ENCODE measurements around the gene ZBTB43.

Gene ZBTB43

DNA sequence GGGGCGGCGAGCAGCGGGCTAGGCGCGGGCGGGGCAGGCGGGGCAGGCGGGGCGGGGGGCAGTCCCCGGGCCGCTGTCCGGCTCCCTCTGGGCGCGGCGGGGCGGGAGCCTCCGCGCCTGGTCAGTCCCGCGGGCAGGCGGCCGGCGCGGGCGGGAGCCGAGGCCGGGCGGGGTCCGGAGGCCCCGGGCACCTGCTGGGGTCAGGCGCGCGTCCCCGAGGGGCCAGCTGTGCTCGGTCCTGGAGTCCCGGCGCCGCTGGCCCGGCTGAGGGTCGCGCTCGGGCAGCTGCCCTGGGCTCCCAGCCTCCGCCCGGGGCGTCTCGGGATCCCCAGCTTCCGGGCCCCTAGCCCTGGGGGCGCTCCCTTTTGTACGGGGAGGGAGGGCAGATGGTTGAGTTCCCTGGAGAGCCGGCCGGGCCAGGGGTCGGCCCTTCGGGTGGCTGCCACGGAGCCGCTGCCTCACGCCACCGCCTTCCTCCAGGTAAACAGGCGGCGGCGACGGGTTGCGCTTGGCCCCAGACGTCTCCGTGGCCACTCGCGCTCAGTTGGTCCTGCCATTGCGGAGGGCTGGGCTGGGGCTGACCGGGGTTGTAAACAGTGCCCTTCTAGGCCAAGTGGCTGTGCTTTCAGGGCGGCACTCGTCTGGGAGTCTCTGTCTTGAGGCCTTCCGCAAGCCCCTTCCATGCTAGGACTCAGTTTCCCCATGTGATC lies 56.1 kb downstream of the ZBTB43 start:
- no peak for FAIRE-seq

DNA sequence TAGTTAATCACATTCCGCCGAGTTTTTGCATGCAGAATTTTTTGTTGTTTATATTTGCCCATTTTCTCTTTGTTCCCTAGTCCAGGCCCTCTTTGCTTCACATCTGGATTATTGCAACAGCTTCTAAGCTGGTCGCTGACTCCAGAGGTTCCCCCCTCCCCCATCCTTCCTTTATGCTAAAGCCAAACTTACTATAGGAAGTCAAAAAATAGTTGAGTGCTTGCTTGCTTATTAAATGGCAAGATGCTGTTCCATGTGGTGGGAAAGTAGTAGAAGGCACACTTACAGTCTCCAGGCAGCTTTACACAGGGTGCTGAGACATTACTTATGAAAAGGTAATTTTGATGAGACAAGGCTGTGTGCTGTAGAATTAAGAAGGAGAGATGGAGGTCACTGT lies 56.9 kb downstream of the ZBTB43 start:
- no peak for FAIRE-seq

DNA sequence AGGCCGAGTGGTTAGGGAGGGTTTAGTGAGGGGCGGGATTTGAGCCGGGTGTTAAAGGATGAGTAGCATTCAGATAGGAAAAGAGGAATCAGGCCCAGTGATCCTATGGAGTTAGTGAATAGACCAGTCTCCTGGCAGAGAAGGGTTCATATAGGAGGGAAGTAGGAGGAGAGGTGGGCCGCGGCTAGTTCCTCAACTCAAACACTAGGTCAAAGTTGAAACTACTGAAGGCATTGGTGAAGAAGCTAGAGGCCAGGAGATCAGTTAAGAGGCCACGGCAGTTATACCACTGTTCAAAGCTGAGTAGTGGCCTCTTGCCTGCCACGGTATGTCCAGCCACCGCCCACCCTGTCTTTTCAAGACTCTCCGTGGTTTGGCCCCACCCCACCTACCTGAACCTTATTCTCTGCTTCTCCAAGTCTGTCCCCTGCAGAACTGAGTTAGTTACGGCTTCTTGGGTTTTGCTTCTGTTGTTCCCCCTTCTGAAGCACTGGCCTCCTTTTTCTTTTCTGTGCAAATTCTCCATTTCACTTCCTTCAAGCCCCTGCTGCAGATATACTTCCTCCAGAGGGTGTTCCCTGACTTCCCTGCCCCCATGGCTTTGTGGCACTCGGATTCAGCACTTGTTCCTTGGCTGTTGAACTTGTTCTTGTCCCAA lies 57.4 kb downstream of the ZBTB43 start:
- FAIRE-seq: no peak

DNA sequence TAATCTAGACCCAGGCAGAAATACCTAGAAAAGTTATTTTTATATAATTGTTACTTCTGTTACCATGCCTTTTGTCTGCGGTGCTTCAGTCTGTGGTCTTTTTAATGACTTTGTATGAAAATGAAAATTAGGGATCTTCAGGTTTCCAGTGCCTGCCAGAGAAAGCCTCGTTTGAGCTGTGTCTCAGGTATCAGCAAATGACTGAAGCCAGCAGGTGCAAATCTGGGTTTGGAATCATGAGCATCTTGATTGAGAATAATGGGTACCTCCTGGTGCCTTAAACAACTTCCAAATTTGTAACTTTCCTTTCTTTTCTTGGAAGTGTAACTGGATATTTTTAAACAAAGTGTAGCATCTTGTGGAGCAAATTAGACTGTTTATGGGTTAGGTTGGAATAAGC lies 59.9 kb downstream of the ZBTB43 start:
- FAIRE-seq: no peak

DNA sequence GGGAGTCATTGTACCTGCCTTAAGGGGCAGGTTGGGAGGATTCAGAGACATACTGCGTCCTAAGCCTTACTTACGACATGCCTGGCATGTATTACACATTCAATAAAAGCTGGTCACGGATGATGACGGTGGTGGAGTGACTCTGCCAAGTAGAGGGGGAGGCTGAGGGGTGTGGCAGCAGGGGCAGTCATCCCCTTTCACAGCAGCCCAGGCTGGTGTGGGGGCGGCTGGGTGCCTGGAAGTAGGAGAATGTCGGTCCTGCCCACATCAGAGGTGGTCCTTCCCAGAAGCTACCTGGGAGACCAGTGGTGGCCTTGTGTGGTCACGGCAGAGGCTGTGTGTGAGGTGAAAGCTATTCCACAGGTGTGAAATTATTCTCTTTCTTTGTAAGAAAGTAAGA lies 64.5 kb downstream of the ZBTB43 start:
- FAIRE-seq: no peak

DNA sequence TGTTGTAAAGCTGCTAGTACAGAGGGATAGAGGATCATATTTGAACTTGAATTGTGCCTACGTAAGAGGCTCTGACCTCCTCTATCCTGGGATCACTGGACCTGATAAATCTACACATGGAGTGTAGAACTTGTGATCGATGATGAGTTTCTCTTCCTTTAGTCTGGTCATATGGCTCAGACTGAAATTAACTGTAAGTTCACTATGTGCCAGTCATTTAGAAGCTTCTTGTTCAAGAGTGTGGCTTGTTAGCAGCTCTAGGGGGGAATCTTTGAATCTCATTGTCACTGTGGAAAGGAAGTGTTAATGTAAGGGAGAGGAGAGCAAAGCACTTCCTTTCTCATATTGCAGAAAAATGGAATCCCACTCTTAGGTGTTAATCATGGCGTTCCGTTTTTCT lies 67.7 kb downstream of the ZBTB43 start:
- FAIRE-seq: no peak

DNA sequence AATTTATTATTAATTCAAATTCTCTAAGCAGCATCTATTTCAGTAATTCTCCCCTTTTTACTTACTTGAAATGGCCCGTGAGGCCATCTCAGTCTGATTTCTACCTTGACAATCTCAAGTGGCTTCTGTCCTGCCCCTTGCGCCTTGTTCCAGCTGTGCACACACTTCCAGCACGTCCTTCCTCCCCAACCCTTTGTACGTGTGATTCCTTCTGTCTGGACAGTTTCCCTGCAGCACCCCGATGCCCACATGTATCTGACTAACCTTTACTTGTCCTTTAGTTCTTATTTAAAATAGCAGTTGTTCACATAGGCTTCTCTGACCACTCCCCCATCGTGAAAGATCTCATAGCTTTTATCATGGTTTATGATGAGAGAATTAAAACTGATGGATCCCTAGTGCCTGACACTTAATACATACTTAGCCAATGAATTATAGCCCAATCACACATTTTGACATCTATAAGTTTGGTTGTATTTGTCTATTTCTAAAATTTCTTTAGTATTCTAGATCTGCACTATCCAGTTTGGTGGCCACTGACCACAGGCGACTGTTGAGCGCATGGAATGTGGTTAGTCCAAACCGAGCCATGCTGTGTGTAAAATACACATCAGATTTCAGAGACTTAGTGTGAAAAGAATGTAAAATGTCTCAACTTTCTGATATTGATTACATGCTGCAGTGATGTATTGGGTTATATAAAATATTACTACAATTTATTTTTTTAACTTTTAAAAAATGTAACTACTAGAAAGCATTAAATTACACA lies 69.9 kb downstream of the ZBTB43 start:
- FAIRE-seq: no peak

DNA sequence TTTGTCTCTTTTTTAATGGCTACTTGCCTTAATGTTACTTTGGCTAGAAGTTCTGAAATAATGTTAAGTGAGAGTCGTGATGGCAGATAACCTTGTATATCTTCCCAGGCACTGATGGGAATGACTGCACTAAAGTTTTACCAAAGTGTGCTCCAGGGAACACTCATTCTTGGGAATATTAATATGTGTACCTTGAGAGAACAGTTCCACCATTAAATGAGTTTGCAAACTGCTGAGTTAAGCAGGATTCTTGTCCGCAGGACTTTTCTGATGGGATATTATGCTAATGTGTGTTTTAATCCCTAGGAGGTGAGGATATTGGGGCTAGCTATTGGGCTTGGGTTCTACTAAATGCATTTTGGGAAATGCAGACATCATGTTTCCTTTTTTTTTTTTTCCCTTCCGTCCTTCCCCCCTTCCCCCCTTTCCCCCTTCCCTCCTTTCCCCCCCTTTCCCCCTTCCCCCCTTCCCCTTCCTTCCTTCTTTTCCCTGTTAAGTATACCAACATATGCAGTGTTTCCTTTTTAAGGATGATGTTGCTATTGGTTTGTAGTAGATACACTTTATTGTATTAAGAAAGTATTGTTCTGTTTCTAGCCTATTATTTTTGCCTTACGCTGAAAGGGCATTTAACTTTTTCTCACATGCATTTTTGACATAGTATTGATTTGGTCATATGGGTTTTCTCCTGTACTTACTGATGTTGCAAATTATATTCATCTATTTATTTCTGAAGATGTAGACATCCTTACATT lies 71.1 kb downstream of the ZBTB43 start:
- no peak for FAIRE-seq

DNA sequence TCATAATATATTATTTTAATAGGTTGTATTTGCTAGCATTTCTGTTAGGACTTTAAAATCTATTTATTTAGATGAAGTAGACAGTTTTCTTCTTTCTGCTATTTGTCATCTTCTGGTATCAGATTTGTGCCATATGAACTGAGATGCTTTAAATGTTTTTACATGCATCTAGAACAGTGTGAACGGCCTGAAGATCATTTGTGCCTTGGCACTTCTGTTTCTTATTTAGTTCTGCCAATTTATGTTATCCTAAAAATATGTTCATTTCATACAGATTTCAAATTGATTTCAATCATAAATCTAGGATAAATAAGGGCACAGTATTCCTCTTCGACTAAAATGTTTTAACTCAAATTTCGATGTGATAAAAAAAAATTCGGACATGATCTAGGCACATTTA lies 71.7 kb downstream of the ZBTB43 start:
- FAIRE-seq: no peak

DNA sequence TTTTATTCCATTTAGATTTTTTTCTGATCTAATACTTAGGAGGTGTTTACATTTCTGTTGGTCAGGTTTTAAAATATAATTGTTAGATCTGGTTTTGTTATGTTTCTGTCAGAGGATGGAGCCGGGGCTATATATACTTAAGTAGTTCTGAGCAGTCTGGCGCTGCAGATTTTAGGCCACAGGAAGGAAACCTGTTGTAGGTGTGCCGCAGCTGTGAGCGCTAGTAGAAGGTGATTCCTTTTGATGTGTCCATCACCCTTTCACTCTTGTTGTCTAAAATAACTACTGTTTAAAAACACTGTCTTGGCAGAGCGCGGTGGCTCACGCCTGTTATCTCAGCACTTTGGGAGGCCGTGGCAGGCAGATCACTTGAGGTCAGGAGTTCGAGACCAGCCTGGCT lies 72.6 kb downstream of the ZBTB43 start:
- no peak for FAIRE-seq

DNA sequence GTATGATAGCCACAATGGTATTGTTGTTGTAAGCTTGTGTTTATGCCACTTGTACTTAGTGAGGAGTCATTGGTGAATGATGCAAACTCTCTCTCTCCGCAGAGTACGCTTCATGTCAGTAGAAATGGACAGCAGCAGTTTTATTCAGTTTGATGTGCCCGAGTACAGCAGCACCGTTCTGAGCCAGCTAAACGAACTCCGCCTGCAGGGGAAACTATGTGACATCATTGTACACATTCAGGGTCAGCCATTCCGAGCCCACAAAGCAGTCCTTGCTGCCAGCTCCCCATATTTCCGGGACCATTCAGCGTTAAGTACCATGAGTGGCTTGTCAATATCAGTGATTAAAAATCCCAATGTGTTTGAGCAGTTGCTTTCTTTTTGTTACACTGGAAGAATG lies 74.4 kb downstream of the ZBTB43 start:
- no peak for FAIRE-seq

DNA sequence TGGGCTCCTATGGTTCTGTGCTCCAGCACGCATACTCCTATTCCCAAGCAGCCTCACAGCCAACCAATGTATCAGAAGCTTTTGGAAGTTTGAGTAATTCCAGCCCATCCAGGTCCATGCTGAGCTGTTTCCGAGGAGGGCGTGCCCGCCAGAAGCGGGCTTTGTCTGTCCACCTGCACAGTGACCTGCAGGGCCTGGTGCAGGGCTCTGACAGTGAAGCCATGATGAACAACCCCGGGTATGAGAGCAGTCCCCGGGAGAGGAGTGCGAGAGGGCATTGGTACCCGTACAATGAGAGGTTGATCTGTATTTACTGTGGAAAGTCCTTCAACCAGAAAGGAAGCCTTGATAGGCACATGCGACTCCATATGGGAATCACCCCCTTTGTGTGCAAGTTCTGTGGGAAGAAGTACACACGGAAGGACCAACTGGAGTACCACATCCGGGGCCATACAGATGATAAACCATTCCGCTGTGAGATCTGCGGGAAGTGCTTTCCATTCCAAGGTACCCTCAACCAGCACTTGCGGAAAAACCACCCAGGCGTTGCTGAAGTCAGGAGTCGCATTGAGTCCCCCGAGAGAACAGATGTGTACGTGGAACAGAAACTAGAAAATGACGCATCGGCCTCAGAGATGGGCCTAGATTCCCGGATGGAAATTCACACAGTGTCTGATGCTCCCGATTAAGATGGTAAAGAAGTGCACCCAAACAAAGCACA lies 75.5 kb downstream of the ZBTB43 start:
- no peak for FAIRE-seq

DNA sequence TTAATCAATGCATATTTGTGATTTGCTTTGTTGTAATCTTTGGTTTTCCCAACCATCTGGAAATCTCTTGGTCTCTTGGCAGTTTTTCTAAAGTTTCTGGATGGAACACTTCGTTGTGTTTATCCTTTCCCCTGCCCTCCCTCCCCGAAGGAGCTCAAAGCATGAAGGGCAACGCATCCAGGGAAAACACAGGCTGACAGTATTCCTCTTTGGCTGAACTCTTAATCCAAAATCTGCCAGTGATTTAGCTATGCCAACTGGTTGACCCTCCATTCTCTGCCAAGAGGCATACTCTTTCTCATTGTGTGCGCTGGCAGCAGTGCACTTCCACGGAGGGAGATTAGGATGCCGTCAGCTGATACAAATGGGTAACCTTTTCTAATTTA lies 76.1 kb downstream of the ZBTB43 start:
- no peak for FAIRE-seq

DNA sequence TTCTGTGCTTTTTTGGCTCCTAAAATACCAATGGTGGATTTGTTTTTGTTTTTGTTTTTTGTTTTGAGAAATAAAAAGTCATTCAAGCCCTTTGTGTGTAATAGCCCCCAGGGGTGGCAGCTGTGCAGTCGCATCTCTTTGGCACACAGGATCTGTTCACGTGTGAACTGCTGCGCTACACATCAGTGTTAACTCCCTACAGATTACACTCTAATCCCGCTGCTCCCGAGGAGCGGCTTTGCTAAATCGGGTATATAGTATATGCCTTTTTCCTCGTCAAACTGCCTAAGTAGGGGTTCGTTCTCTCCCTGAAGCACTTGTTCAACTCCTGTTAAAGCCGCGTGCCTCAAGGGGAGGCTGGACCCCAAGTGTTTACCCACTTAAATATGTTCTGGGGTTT lies 77.9 kb downstream of the ZBTB43 start:
- FAIRE-seq: no peak

DNA sequence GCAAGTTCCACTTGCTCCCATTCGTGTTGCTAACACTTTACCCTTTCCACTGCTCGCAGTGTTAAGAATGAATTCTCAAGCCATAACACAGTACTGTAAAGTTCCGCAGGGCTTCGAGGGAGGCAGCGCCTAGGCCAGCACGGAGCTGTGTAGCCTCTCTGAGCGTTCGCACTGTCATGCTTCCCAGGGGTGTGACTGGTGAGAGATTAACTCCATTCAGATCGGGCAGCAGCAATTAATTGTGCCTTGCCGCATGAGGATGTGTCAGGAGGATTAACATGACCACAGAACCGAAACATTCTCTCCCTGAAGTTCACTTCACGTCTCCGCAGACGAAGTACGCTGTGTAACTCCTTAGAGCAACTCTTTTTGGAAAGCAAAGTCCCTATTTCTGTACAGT lies 78.8 kb downstream of the ZBTB43 start:
- no peak for FAIRE-seq

DNA sequence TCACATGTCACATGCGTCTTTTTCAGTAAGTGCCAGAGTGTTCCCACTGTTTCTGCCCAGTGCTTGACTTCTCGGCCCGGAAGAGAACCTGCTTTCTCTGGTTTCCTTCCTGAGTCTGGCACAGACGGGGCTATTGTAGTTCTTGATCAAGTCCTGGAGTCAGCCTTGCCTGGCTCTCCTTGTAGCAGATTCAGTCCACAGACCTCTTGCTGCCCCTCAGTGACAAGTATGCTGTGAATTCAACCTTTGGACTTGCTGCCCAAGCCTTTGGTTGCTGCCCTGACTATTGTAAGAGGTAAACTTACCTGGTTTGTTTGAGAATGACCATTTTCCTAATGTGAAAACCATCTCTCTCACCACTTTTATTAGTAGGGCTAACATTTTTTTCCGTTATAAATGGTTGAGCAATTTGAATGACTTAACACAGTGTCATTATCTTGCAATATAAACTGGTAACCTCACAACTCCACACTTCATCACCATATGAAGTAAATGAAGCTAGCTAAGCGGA lies 80.3 kb downstream of the ZBTB43 start:
- FAIRE-seq: no peak

DNA sequence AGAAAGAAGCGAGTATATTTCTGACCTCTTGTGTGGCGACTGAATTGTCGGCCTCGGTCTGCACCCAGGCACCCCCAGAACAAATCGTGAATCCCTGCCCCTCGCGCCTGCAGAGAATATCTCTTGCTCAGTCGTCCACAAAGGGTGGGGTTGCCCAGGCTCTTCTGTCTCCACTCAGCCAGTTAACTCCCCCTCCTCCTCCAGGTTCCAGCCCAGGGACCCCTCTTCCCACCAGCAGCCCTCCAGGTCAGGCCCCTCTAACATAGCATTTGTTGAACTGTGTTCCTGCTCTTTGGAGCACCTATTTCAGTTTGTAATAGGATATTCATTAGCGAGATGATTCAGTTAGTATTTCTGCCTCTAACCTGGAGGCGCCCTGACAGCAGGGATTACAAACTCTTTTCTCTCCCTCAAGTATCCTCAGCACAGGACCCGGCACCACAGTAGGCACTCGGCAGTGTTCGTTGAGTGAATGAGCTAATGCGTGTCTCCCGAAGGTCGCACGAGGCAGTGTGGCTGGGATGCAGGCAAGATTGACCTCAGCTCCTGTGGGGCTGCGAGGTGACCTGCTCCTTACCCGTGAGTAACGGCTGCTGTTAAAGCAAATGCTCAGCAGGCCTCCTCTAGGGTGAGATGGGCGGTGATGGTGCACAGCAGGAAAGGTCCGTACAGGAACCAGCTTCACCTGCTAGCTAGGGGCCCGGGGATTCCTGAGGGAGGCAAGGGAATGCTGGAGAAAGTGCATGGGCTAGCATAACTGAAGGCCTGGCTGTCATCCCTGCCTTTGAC lies 81.4 kb downstream of the ZBTB43 start:
- FAIRE-seq: no peak

DNA sequence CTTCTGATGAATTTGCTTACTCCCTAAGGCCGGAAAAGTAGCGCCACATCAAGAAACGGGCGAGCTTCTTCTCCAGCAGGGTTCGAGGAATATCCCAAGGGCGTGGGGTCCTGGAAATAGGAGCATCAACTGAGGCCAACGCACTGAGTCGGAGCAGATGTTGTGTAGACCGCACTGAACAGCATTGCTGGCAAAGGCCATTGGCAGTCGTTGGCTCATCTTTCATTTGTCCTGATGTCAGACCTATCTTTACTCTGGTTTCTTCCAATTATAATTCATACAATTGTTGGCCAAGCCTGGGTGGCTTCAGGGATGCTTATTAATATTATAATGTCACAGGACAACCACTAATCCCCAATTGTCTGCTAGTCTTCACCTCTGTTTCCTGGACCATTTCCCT lies 82.1 kb downstream of the ZBTB43 start:
- FAIRE-seq: no peak

Data from TTC549 (cell line).